H1 (cell line): ENCODE measurements around the gene NAA50. TPM values are rescaled to one million over a fixed set of nuclear protein-coding genes. Genes with fewer than 3 reads are reported as not detected.

Experiments used
- CTCF ChIP-seq, 3 experiments: IDR thresholded peaks; 1 replicate in 2 of 3; 2 replicates in 1 of 3; pipeline versions ENCODE4 v1.5.1 to v1.6.1; 2011; ENCODE audit warnings: low read length in 3 of 3, mild to moderate bottlenecking in 3 of 3, inconsistent platforms in 2 of 3, low read depth in 1 of 3, moderate library complexity in 1 of 3; ENCODE audit not compliant: insufficient read depth in 1 of 3; ENCODE audit errors: control extremely low read depth in 1 of 3
- polyA plus RNA-seq, 7 experiments: library from polyadenylated mRNA; depleted of rRNA in 3 of 7; stranded (reverse) in 5 of 7; unstranded in 2 of 7; fragments of >200 nt in 5 of 7; fragments of 200-250 nt in 2 of 7; gene quantifications; 1 replicate in 5 of 7; 2 replicates in 1 of 7; 4 replicates in 1 of 7; pipeline versions ENCODE4 v1.2.1 to v1.2.3, GENCODE V29; 2011 to 2013; ENCODE audit warnings: missing spikeins in 2 of 7, mixed read lengths in 2 of 7
- total RNA-seq: library from RNA; stranded (reverse); fragmentation: NEBNext Ultra II Directional; extraction: Animal tissue kit (Norgen Biotek cat#: 25700); gene quantifications from 2 replicates; pipeline ENCODE4 v1.2.1, GENCODE V29; 2021

Gene NAA50
- total and polyA plus RNA-seq, 2 of the 8 experiments (the other 6 are each of a cell fraction or from before 2014, with no cell fraction given), result 46.6 to 231 TPM

- no peak for TF ChIP-seq CTCF (IDR thresholded peaks at IDR 0.05; ENCODE audit: control extremely low read depth in 1 of 3, insufficient read depth in 1 of 3, low read depth in 1 of 3, low read length in 3 of 3)
Observed at GRCh38 chr3:113685956-113686721, 59.9 kb downstream of the NAA50 start (continued).
